Esophagus squamous epithelium (tissue), 4 donors: ENCODE results near the gene KRABD2.

Source experiments
- CTCF ChIP-seq, 6 experiments: fragments of 450-650 bp in 4 of 6; fragments of 200-600 bp in 2 of 6; sonication (generic) in 2 of 6; IDR thresholded peaks; one replicate each; pipeline ENCODE4 v1.5.1; 2016 to 2019; ENCODE audit warnings: antibody characterized with exemption in 6 of 6, mild to moderate bottlenecking in 4 of 6, moderate library complexity in 4 of 6
- POLR2A ChIP-seq, 4 donors: fragments of 450-650 bp; IDR thresholded peaks; one replicate each; pipeline ENCODE4 v1.6.1; 2017; ENCODE audit warnings: antibody characterized with exemption in 4 of 4, mild to moderate bottlenecking in 4 of 4, moderate library complexity in 3 of 4

GRCh38 chr17:8409966-8410882 lies 33.7 kb upstream of the KRABD2 start:
- TF ChIP-seq CTCF (IDR thresholded peaks at IDR 0.05): peak; percentile 84 to 90 (median 88)
- TF ChIP-seq POLR2A (IDR thresholded peaks at IDR 0.05): no peak
